AG08395 (cell line): ENCODE results near the gene PITPNB.

ENCODE experiments used
- DNase-seq: peaks from one replicate; pipeline ENCODE4 v3.0.0; 2012; ENCODE audit warnings: mixed read lengths, low spot score

Gene PITPNB

DNA sequence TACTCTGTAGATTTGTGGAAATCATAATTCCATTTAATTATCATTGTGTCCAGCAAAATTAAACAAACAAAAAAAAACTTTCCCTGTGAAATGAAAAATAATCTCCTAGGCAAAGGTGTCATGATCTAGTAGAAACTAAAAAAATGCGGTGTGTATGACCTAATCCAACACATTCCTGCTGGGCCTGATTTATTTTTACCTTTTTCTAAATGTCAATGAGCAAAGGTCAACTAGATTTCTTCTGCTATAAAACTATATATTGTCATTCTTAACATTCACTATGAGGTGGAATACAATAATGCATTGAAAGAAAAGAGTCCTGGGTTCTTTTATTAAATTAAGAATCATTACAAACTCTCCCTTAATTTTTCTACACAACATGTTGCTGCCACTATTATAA is 60.4 kb downstream of the PITPNB start:
- no peak for DNase-seq

- peak; percentile 85 for DNase-seq
These were observed 61.6 kb downstream of the PITPNB start for GRCh38 chr22:27857443-27857842.

DNA sequence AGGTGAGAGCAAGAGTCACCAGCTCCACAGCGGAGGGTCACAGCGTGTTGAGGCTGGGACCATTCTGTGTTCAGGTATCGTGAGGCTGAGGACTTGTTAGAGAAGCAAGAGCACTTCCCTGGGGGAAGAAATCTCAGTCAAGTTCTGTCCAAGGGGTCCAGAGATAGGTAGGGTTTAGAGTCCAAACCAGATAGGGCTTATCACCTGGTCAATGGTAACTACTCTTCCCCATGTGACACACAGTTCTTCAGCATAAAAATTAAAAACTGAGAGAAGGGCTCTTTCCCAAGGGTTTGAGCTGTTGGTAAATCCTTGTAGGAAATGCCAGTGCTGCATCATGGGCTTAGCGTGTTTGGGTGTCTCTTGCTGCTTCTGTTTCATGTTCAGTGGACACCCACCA is 62.7 kb downstream of the PITPNB start:
- no peak for DNase-seq

- DNase-seq: peak; percentile 14
These were observed 65.6 kb downstream of the PITPNB start for GRCh38 chr22:27853424-27853823.

- DNase-seq: peak; percentile 38
These were observed 66.9 kb downstream of the PITPNB start for GRCh38 chr22:27851974-27852746.

- DNase-seq: no peak
These were observed 69.0 kb downstream of the PITPNB start for GRCh38 chr22:27850000-27850521.

DNA sequence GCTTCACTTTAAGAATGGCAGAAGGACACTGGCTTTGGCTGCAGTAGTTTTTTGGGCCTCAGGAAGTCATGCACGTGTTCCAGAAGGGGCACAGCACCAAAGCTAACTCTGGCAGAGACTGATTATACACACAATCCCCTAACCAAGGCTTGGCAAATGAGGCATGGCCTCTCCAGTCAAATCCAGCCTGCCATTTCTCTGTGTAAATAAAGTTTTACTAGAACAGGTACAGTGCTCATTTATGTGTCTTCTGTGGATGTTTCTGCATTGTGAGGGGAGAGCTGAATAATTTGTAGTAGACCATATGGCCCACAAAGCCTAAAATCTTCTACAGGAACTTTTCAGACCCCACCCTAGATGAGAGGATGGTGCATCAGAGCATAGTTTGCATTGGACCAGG is 71.1 kb downstream of the PITPNB start:
- DNase-seq: no peak

- no peak for DNase-seq
These were observed 72.1 kb downstream of the PITPNB start for GRCh38 chr22:27846910-27847309.

DNA sequence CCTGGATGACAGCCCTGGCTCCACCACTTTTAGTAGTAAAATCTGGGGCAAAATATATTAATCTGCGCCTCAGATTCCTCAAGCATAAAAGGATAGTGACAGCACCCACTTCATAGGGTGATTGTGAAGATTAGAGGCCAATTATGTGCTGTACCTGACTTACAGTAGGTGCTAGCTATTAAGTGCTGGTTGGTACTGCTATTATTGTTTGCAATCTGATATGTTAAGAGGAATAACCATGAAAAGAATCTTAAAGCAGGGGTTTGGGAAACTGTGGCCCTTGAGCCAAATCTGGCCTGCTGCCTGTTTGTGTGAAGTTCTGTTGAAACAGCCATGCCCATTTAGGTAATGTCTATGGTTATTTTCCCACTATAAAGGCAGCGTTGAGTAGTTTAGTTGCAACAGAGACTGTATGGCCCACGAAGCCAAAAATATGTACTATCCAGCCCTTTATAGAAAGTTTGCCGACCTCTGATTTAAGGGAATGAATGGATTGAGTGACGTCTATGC is 72.8 kb downstream of the PITPNB start:
- no peak for DNase-seq

- DNase-seq: no peak
These were observed 73.4 kb downstream of the PITPNB start for GRCh38 chr22:27845644-27846043.

GRCh38 chr22:27844656-27845591 is 74.1 kb downstream of the PITPNB start:
- no peak for DNase-seq

GRCh38 chr22:27844256-27844655 is 74.8 kb downstream of the PITPNB start:
- DNase-seq: no peak

DNA sequence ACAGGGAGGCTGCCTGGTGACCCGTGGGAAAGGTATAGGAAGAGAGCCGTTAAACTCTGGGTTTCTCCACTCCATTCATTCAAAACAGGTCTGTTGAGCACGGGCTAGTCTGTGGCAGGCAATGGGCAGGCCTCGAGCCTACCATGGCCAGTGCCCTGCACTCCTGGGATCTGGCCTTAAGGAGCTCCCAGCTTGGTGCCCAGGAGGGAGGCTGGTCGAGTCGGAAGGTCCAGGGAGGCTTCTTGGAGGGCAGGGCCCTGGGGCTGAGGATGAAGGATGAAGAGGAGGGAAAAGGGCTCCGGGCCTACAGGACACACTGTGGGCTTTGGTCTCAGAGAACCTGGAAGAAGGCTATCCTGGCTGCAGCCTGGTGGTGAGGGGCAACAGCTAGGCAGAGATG is 75.6 kb downstream of the PITPNB start:
- DNase-seq: no peak

GRCh38 chr22:27842669-27843431 is 76.2 kb downstream of the PITPNB start:
- peak; percentile 71 for DNase-seq

DNA sequence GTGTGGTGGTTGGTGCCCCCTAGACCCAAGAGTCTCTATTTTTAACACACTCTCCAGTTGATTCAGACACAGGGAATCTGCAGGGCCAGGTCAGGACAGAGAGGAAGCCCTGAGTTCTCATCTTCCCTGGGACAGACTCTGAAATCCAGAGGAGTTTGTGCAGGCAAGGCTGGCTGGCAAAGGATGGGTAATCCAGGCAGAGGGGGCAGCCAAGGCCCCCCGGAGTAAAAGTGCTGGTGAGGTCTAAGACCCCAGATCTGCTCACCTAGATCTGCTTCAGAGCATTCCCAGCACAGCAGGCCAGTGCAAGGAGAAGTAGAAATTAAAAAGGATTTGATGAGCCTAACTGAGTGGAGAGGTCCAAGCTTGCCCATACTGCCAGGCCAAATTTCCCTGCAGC is 76.9 kb downstream of the PITPNB start:
- DNase-seq: no peak

GRCh38 chr22:27840436-27840835 is 78.6 kb downstream of the PITPNB start:
- DNase-seq: no peak

- DNase-seq: no peak
These were observed 79.9 kb downstream of the PITPNB start for GRCh38 chr22:27839057-27839660.

DNA sequence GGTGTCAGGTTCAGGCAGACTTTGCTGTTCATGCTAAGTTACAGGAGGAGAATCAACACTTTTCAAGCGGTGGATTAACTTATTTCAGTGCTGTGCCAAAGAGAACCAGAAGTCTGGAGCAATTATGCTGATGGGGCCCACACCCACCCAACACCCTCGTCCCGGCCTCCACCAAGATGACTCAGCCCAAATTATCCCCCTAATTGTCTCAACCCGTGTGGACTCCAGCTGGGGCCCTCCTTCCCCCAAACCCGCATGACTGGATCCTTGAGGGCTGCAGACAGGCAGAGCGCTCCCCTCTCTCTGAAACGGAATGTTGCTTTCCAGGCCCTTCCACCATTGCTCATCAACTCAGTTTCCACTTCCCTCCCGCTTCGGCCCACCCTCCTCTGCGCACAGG is 82.9 kb downstream of the PITPNB start:
- peak; percentile 66 for DNase-seq

- DNase-seq: no peak
These were observed 83.6 kb downstream of the PITPNB start for GRCh38 chr22:27835446-27835845.

GRCh38 chr22:27834364-27835185 is 84.5 kb downstream of the PITPNB start:
- DNase-seq: no peak

- no peak for DNase-seq
These were observed 85.3 kb downstream of the PITPNB start for GRCh38 chr22:27833803-27834202.
